K562 (cell line): ENCODE measurements around the gene SHISA6.

ENCODE experiments used
- ASH1L ChIP-seq: fragments of 450-650 bp; IDR thresholded peaks from 2 replicates; pipeline ENCODE4 v1.6.1; 2018; ENCODE audit warnings: borderline replicate concordance, mild to moderate bottlenecking, low read depth; ENCODE audit not compliant: partially characterized antibody
- CTCF ChIP-seq, 3 experiments: IDR thresholded peaks in 2 of 3; conservative IDR thresholded peaks in 1 of 3; 2 replicates each; pipeline ENCODE4 v1.5.1; 2011 to 2012; ENCODE audit warnings: low read length in 3 of 3, mild to moderate bottlenecking in 3 of 3, control low read depth in 2 of 3, improper control_type of control experiment in 1 of 3, inconsistent platforms in 1 of 3, low read depth in 1 of 3, mixed read lengths in 1 of 3, moderate library complexity in 1 of 3; ENCODE audit not compliant: insufficient read depth in 2 of 3
- DPF2 ChIP-seq: fragments of 450-650 bp; IDR thresholded peaks from 2 replicates; pipeline ENCODE4 v1.6.1; 2016
- EZH2 ChIP-seq: IDR thresholded peaks from 2 replicates; pipeline ENCODE4 v1.6.1; 2012; ENCODE audit warnings: low read depth, mild to moderate bottlenecking, inconsistent platforms, low read length, borderline replicate concordance
- MEF2D ChIP-seq: conservative IDR thresholded peaks from 2 replicates; pipeline ENCODE4 v1.6.1; 2016; ENCODE audit warnings: low read depth, missing genetic modification characterization, missing compliant biosample characterization
- NR1H2 ChIP-seq: sonication (generic); formaldehyde crosslinking; IDR thresholded peaks from 2 replicates; pipeline ENCODE4 v1.4.0; 2020; ENCODE audit warnings: mild to moderate bottlenecking, missing genetic modification reagents
- RAD21 ChIP-seq, 2 experiments: fragments of 250-450 bp in 1 of 2; fragments of 450-650 bp in 1 of 2; sonication (Bioruptor Pico) in 1 of 2; formaldehyde crosslinking in 1 of 2; IDR thresholded peaks in 1 of 2; conservative IDR thresholded peaks in 1 of 2; 2 replicates each; pipeline versions ENCODE4 v1.4.0 to v1.8.0; 2020 to 2022; ENCODE audit warnings: mild to moderate bottlenecking in 2 of 2, moderate library complexity in 1 of 2
- ZFP91 ChIP-seq: sonication (generic); formaldehyde crosslinking; IDR thresholded peaks from 2 replicates; pipeline ENCODE4 v1.8.0; 2022; ENCODE audit warnings: mild to moderate bottlenecking, missing genetic modification reagents
- ZNF589 ChIP-seq: fragments of 200-800 bp; sonication (Bioruptor generic); IDR thresholded peaks from 2 replicates; pipeline ENCODE4 v1.6.1; 2016; ENCODE audit warnings: low read depth, missing genetic modification characterization, missing compliant biosample characterization
- ZNF77 ChIP-seq: fragments of 250-450 bp; sonication (Bioruptor Pico); IDR thresholded peaks from 2 replicates; pipeline ENCODE4 v1.5.0; 2020

GRCh38 chr17:11545696-11546095 is 304.7 kb downstream of the SHISA6 start:
- TF ChIP-seq CTCF (IDR thresholded peaks at IDR 0.05 in 2 of 3, conservative IDR thresholded peaks at IDR 0.05 in 1 of 3; ENCODE audit: insufficient read depth in 2 of 3, low read depth in 1 of 3, low read length in 3 of 3): no peak
- TF ChIP-seq ZFP91 (CRISPR knock-in tag): no peak
- TF ChIP-seq RAD21 (CRISPR knock-in tag; conservative IDR thresholded peaks at IDR 0.05 in 1 of 2, IDR thresholded peaks at IDR 0.05 in 1 of 2): no peak
- no peak for TF ChIP-seq ASH1L
- TF ChIP-seq ZNF589 (CRISPR knock-in tag): no peak
- no peak for TF ChIP-seq NR1H2
- no peak for TF ChIP-seq EZH2
- no peak for TF ChIP-seq ZNF77 (CRISPR knock-in tag)
- no peak for TF ChIP-seq MEF2D (tag)
- no peak for TF ChIP-seq DPF2
